EH (cell line): ENCODE measurements around the gene RORB.
"Not testable (repeated sequence)": the region's sequence is repeated elsewhere in the genome, so short reads cannot be mapped to it uniquely, and the experiment has no call there.

Experiments
- DNase-seq: peaks from one replicate; pipeline ENCODE4 v3.0.0-alpha.2; 2015; ENCODE audit warnings: low read depth

The RORB gene

GRCh38 chr9:74513221-74513620 is 16.1 kb downstream of the RORB start:
- no peak for DNase-seq

GRCh38 chr9:74517188-74517587 is 20.1 kb downstream of the RORB start:
- no peak for DNase-seq

GRCh38 chr9:74519419-74519818 is 22.3 kb downstream of the RORB start:
- DNase-seq: no peak

- no peak for DNase-seq
Measured at GRCh38 chr9:74521009-74521408, 23.9 kb downstream of the RORB start.

GRCh38 chr9:74524289-74524688 is 27.2 kb downstream of the RORB start:
- no peak for DNase-seq

GRCh38 chr9:74526215-74526614 is 29.1 kb downstream of the RORB start:
- no peak for DNase-seq

- no peak for DNase-seq
Measured at GRCh38 chr9:74527718-74528117, 30.6 kb downstream of the RORB start.

- no peak for DNase-seq
Measured at GRCh38 chr9:74528207-74528606, 31.1 kb downstream of the RORB start.

GRCh38 chr9:74530458-74530857 is 33.3 kb downstream of the RORB start:
- DNase-seq: not testable (repeated sequence)

GRCh38 chr9:74533253-74533652 is 36.1 kb downstream of the RORB start:
- DNase-seq: no peak

GRCh38 chr9:74534841-74535240 is 37.7 kb downstream of the RORB start:
- no peak for DNase-seq

- no peak for DNase-seq
Measured at GRCh38 chr9:74543145-74543544, 46.0 kb downstream of the RORB start.

- DNase-seq: no peak
Measured at GRCh38 chr9:74551266-74551665, 54.1 kb downstream of the RORB start.

GRCh38 chr9:74554751-74555419 is 57.8 kb downstream of the RORB start:
- no peak for DNase-seq

GRCh38 chr9:74555565-74555964 is 58.4 kb downstream of the RORB start:
- no peak for DNase-seq

GRCh38 chr9:74556685-74557084 is 59.5 kb downstream of the RORB start:
- DNase-seq: no peak

GRCh38 chr9:74557571-74557970 is 60.4 kb downstream of the RORB start:
- no peak for DNase-seq

GRCh38 chr9:74562611-74563010 is 65.5 kb downstream of the RORB start:
- no peak for DNase-seq

GRCh38 chr9:74570879-74571512 is 73.9 kb downstream of the RORB start:
- DNase-seq: peak; percentile 28

GRCh38 chr9:74573640-74574191 is 76.6 kb downstream of the RORB start:
- DNase-seq: no peak

- DNase-seq: no peak
Measured at GRCh38 chr9:74576176-74576575, 79.0 kb downstream of the RORB start.

- peak; percentile 4 for DNase-seq
Measured at GRCh38 chr9:74577956-74578355, 80.8 kb downstream of the RORB start.

- DNase-seq: no peak
Measured at GRCh38 chr9:74589576-74589975, 92.4 kb downstream of the RORB start.

GRCh38 chr9:74595286-74595685 is 98.2 kb downstream of the RORB start:
- no peak for DNase-seq
